ENCODE data around the gene CADPS. TPM values are rescaled to one million over a fixed set of nuclear protein-coding genes. Genes with fewer than 3 reads are reported as not detected.

Gene CADPS
- total RNA-seq, 3 donors from 2014 or later (not counting 1 experiment from before 2014, with no cell fraction given), result not detected

- intact Hi-C loops (cut with micrococcal nuclease), result no loop called here
- no peak overlapping the region for H3K27ac Mint-ChIP-seq
- no peaks in the 10 kb centered on the region for H3K36me3 Mint-ChIP-seq
- Histone ChIP-seq H3K27ac (ENCODE audit: low read length) (no peak overlapping the region), H3K9me3 (ENCODE audit: control insufficient read depth, insufficient read depth, low read length) (no peaks in the 10 kb centered on the region), H3K36me3 (ENCODE audit: control insufficient read depth, insufficient read depth, low read length) (no peaks in the 10 kb centered on the region), H3K4me1 (ENCODE audit: control insufficient read depth, insufficient read depth, low read length) (no peaks in the 10 kb centered on the region), H3K27me3 (ENCODE audit: control insufficient read depth, insufficient read depth, low read length) (no peaks in the 10 kb centered on the region), H3K4me3 (ENCODE audit: low read length) (no peak overlapping the region)
- no peak overlapping the region for H3K4me3 Mint-ChIP-seq
- H3K4me1 Mint-ChIP-seq, result no peaks in the 10 kb centered on the region
- peaks cover 5 to 7% of the 10 kb centered on the region in 2 donors for H3K9me3 Mint-ChIP-seq
- no peak for ATAC-seq
- no peaks in the 10 kb centered on the region for H3K27me3 Mint-ChIP-seq (ENCODE audit: low read depth in 2 of 2)
- DNase-seq, result no peak
- no peak for TF ChIP-seq CTCF (IDR thresholded peaks at IDR 0.05)
These were observed 305.6 kb downstream of the CADPS start for GRCh38 chr3:62569609-62570008.

- H3K4me1 Mint-ChIP-seq, result no peaks in the 10 kb centered on the region
- TF ChIP-seq CTCF (IDR thresholded peaks at IDR 0.05), result no peak
- H3K27me3 Mint-ChIP-seq (ENCODE audit: low read depth in 2 of 2), result no peaks in the 10 kb centered on the region
- Histone ChIP-seq H3K27me3 (ENCODE audit: control insufficient read depth, insufficient read depth, low read length) (no peaks in the 10 kb centered on the region), H3K27ac (ENCODE audit: low read length) (no peak overlapping the region), H3K4me3 (ENCODE audit: low read length) (no peak overlapping the region), H3K36me3 (ENCODE audit: control insufficient read depth, insufficient read depth, low read length) (no peaks in the 10 kb centered on the region), H3K9me3 (ENCODE audit: control insufficient read depth, insufficient read depth, low read length) (no peaks in the 10 kb centered on the region), H3K4me1 (ENCODE audit: control insufficient read depth, insufficient read depth, low read length) (no peaks in the 10 kb centered on the region)
- DNase-seq (no peak), ATAC-seq (no peak)
- H3K36me3 Mint-ChIP-seq, result no peaks in the 10 kb centered on the region
- peaks cover 0 to 2% of the 10 kb centered on the region in 2 donors for H3K9me3 Mint-ChIP-seq
- no peak overlapping the region for H3K4me3 Mint-ChIP-seq
- intact Hi-C loops (cut with micrococcal nuclease), result no loop called here
- 77% methylated on average over 10 of the region's 11 CpGs for WGBS (ENCODE audit: insufficient coverage)
- H3K27ac Mint-ChIP-seq, result no peak overlapping the region
These were observed 307.9 kb downstream of the CADPS start for GRCh38 chr3:62567097-62568021.

- DNase-seq, result no peak
- Mint-ChIP-seq H3K4me1 (no peaks in the 10 kb centered on the region), H3K4me3 (no peak overlapping the region), H3K9me3 (peaks cover 2 to 6% of the 10 kb centered on the region in 2 donors), H3K36me3 (no peaks in the 10 kb centered on the region), H3K27me3 (ENCODE audit: low read depth in 2 of 2) (no peaks in the 10 kb centered on the region), H3K27ac (no peak overlapping the region)
- Histone ChIP-seq H3K4me3 (ENCODE audit: low read length) (no peak overlapping the region), H3K4me1 (ENCODE audit: control insufficient read depth, insufficient read depth, low read length) (no peaks in the 10 kb centered on the region), H3K9me3 (ENCODE audit: control insufficient read depth, insufficient read depth, low read length) (no peaks in the 10 kb centered on the region), H3K36me3 (ENCODE audit: control insufficient read depth, insufficient read depth, low read length) (no peaks in the 10 kb centered on the region), H3K27me3 (ENCODE audit: control insufficient read depth, insufficient read depth, low read length) (no peaks in the 10 kb centered on the region), H3K27ac (ENCODE audit: low read length) (no peak overlapping the region)
- intact Hi-C loops (cut with micrococcal nuclease), result no loop called here
- ATAC-seq, result no peak
- TF ChIP-seq CTCF (IDR thresholded peaks at IDR 0.05), result no peak
- WGBS (ENCODE audit: insufficient coverage), result 73% methylated on average over 4 of the region's 6 CpGs
These were observed 309.1 kb downstream of the CADPS start for GRCh38 chr3:62566022-62566557.

Data from natural killer cell (primary cell).